ENCODE data around the gene SIL1. TPM values are rescaled to one million over a fixed set of nuclear protein-coding genes. Genes with fewer than 3 reads are reported as not detected.
A peak's percentile ranks its signal among the peaks of the same experiment; 100 is the strongest.
"Not testable (repeated sequence)": the region's sequence is repeated elsewhere in the genome, so short reads cannot be mapped to it uniquely, and the experiment has no call there.

The SIL1 gene
- total RNA-seq, 2 donors from 2014 or later, result 42.8 to 55.1 TPM

DNA sequence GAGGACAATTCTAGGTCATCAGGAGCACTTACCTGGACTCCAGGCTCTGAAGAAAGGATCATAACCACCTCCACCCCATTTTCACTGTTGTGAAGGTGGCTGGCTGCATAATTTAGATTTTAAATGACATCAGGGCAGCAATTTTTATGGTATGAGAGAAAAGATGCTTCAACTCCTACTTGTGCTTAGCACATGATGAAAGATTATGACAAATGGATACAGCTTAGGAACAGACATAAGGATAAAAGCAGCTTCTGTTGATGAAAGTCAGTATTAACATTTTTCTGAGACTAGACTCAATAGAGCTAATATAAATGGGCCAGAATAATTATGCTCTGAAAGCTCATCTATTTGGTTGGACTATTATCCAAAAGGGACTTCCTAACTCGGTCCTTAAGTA lies 72.2 kb downstream of the SIL1 start:
- DNase-seq (ENCODE audit: low spot score), result no peak
- intact Hi-C loops (cut with DNase I), result no loop called here

DNA sequence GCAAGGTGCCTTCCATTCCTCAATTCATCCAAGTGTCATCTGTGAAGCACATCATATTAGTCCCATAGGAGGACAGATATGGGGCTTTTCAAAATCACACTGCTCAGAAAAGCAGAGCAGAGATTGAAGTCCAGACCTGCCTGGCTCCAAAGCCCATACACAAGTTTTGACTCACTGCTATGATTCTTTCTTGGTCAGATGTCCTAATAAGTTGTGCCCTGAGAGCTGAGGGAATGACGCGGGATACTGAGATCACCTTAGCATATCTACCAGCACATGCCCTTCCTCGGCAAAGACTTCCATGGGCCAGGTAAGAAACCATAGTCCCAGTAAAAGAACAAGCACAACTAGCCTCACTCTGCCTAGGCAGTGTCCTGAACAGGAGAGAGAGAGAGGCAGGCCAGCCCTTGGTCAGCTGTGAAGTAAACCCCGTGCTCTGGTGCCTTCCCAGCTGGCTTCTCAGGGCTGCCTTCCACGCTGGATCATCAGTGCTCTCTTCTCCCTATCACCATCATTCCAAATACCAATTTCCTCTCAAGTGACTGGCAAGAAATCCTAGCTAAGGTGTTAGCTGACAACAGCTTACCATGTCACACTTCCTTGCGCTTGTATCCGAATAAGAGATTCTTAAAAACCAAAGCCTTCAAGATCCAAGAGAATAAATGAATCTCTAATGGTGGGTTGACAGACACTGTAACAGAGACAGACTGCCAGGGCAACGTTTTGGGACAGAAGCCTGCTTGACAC lies 73.2 kb downstream of the SIL1 start:
- intact Hi-C loops (cut with DNase I), result no loop called here
- no peak for DNase-seq (ENCODE audit: low spot score)

DNA sequence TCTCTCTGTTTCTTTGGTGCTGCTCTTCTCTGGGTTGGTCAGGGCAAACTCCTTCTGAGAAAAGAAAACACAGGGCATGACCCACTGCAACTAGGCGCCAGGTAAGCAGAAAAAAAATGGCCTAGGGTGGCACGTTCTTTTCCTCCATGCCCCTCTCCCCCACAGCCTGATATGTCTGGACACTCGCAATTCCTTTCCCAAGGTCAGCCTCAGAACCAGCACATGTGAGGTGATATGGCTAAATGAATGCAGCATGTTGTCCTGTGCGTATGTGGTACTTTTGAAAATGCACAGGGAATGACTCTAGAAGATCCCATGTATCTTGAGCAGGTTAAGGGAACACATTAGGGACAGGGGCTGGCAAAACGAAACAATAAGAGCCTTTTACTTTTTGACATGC lies 77.0 kb downstream of the SIL1 start:
- intact Hi-C loops (cut with DNase I), result no loop called here
- no peak for DNase-seq (ENCODE audit: low spot score)

DNA sequence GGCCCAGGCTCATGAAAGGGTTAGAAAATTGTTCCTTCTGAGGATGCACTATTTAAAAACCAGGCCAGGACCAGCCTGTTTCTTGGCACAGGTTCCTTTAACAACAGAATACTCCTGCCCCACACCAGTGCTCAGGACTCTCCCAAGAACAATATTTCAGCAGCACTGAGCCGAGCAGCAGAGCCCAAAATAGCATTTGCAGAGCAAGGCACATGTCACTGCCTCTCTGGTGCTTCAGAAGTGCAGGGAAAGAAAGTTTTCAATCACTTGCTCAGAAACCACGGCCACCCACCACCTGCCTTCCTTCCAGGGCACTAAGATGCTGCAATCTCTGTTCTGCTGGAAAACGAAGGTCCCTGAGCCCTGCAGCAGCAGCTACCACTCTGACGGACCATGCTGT lies 77.6 kb downstream of the SIL1 start:
- intact Hi-C loops (cut with DNase I), result no loop called here
- no peak for DNase-seq (ENCODE audit: low spot score)

DNA sequence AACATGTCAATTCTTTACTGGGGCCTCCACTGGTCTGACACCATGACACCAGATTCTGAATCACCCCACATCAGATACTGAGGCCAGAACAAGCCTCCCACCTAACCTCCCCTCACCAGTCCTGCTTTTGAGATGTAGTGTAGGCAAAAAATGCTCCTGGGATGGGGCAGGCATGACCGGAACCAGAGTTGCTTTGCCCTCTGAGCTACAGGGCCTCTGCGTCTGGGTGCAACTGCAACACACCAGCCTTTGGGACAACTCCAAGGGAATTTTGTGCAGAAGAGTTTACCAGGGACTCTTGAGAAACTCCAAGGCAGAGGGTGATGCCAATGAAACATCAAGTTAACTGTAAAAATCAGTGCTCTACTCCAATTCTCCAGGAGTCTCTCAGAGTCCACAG lies 79.4 kb downstream of the SIL1 start:
- intact Hi-C loops (cut with DNase I), result no loop called here
- DNase-seq (ENCODE audit: low spot score), result no peak

DNA sequence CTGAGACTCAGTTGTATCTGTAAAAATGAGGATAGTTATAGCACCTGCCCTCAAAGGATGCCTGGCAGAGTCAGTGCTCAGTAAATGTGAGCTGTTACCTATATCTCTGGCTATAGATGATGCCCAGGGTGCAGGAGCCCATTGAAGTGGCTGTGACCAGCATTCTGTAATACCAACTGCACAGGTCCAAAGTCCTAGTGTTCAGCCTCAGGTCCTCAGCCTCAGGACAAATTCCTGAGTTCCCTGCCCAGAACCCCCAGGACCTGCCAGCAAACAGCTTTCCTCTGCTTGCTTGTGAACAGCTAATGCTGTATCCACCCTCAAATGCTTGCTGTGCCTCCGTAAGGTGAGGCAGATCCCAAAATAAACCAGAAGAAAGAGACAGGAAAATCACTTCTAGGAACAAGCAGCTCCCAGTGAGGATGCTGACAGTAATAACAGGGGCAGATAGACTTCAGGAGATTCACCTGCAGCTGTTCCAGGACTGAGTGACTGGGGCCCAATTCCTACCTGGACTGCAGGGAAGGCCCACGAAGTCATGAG lies 80.8 kb downstream of the SIL1 start:
- intact Hi-C loops (cut with DNase I), result no loop called here
- no peak for DNase-seq (ENCODE audit: low spot score)

DNA sequence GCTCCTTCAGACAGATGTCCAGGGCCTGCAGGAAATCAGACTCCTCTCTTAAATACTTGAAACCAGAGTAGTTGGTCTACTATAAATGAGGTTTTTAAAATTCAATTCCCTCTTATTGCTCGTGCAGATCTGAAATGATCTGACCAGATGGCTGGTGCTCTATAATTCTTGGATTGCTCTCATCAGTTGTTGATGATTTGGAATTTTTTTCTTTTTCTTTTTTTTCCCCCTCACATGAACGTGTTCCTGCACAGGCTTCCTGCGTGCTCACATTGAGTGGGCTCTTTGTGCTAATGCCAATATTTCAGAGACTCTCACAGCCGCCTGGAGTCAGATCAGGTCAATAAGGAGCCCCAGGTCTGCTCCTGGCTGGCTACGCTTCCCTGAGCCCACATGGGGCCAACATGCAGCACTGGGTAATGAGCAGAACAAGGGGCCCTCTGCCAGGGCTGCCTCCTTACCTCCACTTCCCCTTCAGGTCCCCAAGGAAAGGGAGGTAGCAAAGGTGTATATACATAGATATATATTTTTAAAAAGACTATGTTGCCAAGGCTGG lies 82.0 kb downstream of the SIL1 start:
- no peak for DNase-seq (ENCODE audit: low spot score)
- intact Hi-C loops (cut with DNase I), result no loop called here

DNA sequence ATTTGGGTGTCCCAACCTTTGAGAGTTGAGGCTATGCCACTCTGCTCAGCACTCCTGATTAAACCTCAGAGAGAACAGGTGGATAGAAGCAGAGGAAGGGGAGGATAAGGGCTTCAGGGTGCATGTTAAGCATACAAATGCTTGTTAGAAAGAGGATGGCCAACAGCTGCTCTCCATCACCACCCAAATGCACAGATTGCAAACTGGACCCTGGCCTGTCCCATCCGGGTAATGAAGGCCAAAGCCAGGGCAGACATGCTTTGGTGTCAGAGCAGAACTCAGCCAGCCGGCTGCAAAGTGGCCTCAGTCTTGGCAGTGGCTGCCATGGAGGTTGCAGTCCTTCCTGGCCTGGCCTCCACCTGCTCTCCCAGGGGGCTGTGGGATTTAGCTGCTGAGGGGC lies 84.3 kb downstream of the SIL1 start:
- intact Hi-C loops (cut with DNase I), result no loop called here
- no peak for DNase-seq (ENCODE audit: low spot score)

DNA sequence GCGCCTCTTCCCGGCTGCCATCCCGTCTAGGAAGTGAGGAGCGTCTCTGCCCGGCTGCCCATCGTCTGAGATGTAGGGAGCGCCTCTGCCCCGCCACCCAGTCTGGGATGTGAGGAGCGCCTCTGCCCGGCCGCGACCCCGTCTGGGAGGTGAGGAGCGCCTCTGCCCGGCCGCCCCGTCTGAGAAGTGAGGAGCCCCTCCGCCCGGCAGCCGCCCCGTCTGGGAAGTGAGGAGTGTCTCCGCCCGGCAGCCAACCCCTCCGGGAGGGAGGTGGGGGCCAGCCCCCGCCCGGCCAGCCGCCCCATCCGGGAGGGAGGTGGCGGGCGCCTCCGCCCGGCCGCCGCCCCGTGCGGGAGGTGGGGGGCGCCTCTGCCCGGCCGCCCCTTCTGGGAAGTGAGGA lies 85.8 kb downstream of the SIL1 start:
- DNase-seq (ENCODE audit: low spot score); intact Hi-C loops (cut with DNase I): not testable (repeated sequence)

DNA sequence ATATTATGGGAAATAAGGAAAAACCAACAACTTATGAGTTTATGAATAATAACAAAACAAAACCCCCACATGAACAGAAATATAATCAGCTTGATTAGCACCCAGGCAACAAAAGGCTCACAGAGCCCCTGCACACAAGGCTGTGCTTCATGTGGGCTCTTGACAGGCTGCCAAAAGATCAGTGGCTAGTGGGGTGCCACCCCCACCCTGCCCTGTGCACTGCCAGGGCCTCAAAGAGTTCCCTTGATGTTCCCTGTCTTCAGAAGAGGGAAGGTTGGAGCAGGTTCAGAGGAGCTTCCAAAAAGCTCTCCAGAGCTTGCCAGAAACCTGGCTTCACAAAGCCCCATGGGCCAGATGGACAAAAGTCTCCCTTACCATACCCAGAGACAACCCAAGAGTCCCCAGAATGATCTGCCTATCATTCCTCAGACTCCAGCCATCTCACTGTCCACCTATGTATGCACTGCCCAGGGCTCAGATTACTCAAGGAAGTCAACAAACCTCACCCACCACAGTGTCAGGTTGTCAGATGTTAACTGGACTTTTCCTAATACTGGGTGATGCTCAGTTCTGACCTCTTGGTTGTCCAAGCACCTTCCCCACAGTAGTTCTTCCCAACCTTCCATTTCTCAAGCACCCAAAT lies 87.5 kb downstream of the SIL1 start:
- intact Hi-C loops (cut with DNase I), result no loop called here
- DNase-seq (ENCODE audit: low spot score), result no peak

DNA sequence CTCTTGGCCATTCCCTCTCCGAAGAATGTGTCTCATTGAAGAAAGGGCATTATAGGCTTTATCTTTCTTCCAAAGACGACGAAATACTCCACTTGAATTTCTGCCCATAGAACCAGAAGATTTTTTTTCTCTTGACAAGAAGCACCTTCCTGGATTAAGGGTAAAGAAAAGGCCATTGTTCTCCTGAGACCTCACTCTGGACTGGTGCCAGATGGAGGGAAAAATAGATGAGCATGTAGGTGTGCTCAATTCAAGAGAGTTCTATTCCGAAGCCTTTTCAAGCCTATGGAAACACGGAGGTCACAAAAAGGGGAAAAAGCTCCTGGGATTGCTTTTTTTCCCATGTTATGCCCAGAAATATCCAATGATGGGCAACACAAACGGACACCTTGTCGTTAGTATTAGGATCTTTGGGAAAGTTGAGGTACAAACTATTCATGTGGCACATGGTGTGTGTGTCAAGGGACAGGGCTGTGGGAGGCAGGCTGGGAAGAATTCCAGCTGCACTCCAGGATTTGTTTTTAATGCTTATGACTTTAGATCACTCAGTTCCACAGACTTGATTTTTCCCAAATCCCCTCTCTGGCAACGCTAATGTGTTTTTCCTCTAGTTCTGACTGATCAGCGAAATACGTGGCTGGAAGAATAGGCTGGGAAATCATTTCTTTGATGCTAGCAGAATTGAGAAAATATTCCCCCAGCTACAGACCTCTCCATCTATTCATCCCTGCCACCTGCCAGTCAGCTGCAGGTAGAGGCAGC lies 89.9 kb downstream of the SIL1 start:
- no peak for DNase-seq (ENCODE audit: low spot score)
- intact Hi-C loops (cut with DNase I), result no loop called here

DNA sequence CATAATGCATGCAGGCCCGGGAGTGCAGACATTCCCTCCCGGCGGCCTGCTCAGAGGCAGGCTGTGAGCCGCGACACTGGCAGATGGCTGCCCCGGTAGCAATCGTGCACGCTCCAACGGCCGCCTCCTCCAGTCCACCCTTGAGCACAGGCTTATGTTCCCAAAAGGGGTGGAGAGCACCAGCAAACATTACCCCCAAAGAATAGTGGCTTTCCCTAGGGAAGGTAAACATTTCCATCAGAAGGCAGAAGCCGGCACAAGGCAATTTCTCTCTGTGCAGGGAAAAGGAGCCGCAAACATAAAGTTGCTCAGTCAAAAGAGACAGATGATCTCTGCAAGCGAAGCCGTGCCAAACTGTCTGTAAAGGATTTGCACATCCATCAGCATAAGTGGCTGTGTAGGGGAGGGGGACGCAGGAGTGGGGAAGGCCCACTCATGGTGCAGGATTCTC lies 92.5 kb downstream of the SIL1 start:
- intact Hi-C loops (cut with DNase I), result no loop called here
- no peak for DNase-seq (ENCODE audit: low spot score)

DNA sequence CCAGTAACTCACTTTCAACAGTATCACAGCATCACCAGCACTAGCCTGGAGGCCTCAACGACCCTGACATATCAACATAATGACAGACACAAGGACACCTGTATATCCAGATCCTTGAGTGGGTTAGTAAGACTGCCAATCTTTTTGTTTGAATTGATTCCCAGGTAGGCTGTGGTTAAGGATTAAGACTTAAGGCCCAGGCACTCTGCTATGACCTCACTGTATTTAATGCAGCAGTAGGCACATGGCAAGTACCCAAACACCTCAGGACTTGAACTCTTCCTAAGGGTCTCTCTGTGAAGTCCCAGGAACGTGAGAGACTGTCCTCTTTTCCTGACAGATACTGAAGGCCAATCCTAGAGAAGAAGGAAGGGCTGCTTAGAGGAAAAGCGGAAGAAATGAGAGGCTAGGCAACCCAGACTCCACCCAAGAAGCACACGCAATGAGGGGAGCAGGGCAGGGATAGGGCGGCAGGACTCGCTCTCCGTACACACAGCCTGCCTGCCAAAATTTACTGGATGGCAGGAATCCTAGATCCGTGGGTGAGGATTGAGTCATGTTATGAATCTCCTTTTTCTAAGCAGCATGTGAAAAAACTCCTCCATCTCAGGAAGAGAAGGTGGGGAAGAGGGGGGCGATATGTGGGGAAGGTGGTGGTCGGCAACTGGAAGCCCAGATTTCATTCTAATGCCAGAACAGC lies 93.4 kb downstream of the SIL1 start:
- DNase-seq (ENCODE audit: low spot score), result peak; percentile 90
- intact Hi-C loops (cut with DNase I), result no loop called here

DNA sequence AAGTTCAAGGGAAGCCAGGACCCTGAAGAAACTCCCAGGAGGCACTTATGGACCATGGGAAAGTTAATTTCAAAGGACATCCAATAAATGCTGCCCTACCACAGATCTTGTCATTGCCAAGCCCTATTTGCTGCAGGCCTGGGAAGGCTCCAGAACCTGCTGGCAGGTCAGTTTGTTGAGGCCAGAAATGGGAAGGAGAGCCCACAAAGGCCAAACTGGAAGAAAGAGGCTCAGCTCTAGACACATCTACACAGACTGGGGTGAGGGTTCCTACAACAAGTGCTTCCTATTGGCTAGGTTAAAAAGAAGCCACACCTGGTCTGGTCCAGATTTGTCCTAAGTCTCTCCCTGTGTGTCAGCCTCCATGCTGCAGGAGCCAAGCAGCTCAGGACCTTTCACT lies 94.4 kb downstream of the SIL1 start:
- intact Hi-C loops (cut with DNase I), result no loop called here
- DNase-seq (ENCODE audit: low spot score), result no peak

DNA sequence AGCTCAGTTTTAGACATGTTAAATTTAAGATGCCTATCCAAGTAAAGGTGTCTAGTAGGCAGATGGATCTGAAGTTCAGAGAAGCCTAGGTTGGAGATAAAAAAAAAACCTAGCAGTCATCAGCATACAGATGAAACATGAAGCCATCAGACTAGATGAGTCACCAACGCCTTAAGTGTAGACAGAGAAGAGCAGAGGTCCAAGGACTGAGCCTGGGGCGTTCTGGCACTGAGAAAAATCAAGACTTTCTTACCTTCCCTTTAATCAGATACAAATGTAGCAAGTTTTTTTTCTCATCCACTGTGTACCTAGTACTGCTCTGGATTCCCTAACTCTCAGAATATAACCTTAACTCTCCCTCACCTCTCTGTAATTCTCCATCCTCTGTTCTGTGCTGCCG lies 97.3 kb downstream of the SIL1 start:
- no peak for DNase-seq (ENCODE audit: low spot score)
- intact Hi-C loops (cut with DNase I), result no loop called here

DNA sequence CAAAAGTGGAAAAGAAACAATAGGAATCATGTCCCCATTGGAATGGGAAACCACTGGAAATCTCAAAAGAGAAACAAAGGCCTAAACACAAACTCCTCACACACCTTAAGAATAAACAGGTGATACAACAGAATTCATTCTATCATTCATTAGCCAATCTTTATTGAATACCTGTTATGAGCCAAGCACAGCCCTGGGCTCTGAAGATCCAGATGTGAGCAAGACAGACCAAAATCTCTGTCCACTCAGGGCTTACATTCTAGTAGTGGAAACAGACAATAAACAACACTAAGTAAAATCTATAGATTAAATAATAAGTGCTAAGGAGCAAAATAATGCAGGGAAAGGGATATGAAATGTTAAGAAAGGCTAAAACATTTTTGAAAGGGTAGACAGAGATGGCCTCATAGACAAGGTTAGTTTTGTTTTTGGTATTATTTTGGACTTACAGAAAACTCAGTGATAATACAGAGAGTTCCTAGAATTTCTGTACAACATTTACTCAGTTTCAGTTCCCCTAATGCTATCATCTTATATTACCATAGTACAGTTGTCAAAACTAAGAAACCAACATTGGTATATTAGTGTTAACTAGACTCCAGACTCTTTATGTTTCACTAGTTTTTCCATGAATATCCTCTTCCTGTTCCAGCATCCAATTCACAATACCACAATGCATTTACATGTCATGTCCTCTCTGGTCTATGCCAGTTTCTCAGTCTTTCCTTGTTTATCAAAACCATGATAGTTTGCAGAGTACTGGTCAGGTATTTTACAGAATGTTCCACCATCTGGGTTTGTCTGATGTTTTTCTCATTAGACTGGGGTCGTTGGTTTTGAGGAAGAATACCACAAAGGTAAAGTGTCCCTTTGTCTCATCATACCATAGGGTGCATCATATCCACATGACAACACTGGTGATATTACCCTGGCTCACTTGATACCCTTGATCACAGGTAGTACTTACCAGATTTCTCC lies 103.7 kb downstream of the SIL1 start:
- DNase-seq (ENCODE audit: low spot score), result no peak
- intact Hi-C loops (cut with DNase I), result loop anchor here (5.0 kb wide), 2 partner anchors 158 to 168 kb away; no protein-coding TSS in a partner anchor

DNA sequence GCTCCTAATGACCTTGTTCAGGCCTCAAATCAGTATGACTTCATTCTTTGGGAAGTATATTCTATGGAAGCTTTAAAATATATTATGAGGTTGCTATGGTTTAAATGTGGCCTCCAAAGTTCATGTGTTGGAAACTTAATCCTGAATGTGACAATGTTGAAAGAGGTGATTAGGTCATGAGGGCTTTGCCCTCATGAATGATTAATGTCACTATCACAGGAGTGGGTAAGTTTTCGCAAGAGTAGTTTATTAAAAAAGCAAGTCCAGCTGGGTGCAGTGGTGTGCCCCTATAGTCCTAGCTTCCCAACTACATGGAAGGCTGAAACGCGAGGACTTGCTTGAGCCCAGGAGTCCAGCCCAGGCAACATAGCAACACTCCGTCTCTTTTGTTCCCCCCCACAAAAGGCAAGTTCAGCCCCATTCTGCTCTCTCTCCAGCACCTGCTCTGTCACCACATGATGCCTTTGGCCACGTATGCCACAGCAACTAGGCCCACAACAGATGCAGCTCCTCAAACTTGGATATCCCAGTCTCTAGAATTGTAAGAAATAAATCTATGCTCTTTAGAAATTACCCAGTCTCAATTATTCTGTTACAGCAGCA lies 105.3 kb downstream of the SIL1 start:
- DNase-seq (ENCODE audit: low spot score), result no peak
- intact Hi-C loops (cut with DNase I), result loop anchor here (5.0 kb wide), 2 partner anchors 159 to 169 kb away; no protein-coding TSS in a partner anchor
